Heart left ventricle (tissue), 13 donors: ENCODE results near the gene TPR.

Source experiments
- CTCF ChIP-seq, 12 donors: fragments of 200-600 bp; sonication (generic) in 4 of 12; IDR thresholded peaks; one replicate each; pipeline versions ENCODE4 v1.5.0 to v1.8.0; 2018 to 2022; ENCODE audit warnings: antibody characterized with exemption in 12 of 12, mild to moderate bottlenecking in 5 of 12
- POLR2A ChIP-seq, 2 donors: fragments of 450-650 bp; IDR thresholded peaks; one replicate each; pipeline ENCODE4 v1.6.1; 2017; ENCODE audit warnings: antibody characterized with exemption in 2 of 2, mild to moderate bottlenecking in 2 of 2, moderate library complexity in 2 of 2
- donor health status: ischemic (EF 13 %, LVEDD 7.1; RV severe dilation, severe dysfunction).
- donor health status: DM: no; HTN: yes; CAD: no.
- donor health status: DM: no; HTN: no; CAD: no.
- donor health status: ischemic (EF 25% LVEDD 6.9; RV normal size, moderate dysfunction).
- donor health status: ischemic (EF 25% LVEDD 5.7; RV mildly dilated, moderate dysfunction).
- donor health status: ischemic (EF 35%, LVEDD 5.7; RV mildly dilated, moderate dysfunction).
- donor health status: nonischemic (EF 11% LVEDD 7.7; RV severe dilation, severe dysfunction).
- donor health status: DM: yes; HTN: yes; CAD: no.
- donor health status: PGD.
- donor health status: ischemic (EF 29% LVEDD 5.4; RV normal size, mild dysfunction).
- donor health status: nonischemic (EF 23%, LVEDD 6.1; RV moderate dilation, normal function).

- TF ChIP-seq CTCF (IDR thresholded peaks at IDR 0.05), result no peak
- TF ChIP-seq POLR2A (IDR thresholded peaks at IDR 0.05), result no peak
These were observed 91.7 kb downstream of the TPR start for GRCh38 chr1:186283374-186283773.
